NB4 (cell line): ENCODE measurements around the gene TEAD1.
"Not testable (repeated sequence)": the region's sequence is repeated elsewhere in the genome, so short reads cannot be mapped to it uniquely, and the experiment has no call there.

ENCODE experiments used
- DNase-seq: peaks from one replicate; pipeline ENCODE4 v3.0.0; 2010; ENCODE audit warnings: low read depth
- H3K4me3 ChIP-seq: one replicate; pipeline ENCODE4 v1.5.1; 2011; ENCODE audit warnings: mild to moderate bottlenecking, low read depth, low read length, moderate library complexity
- MAX ChIP-seq: IDR thresholded peaks from 2 replicates; pipeline ENCODE4 v1.6.1; 2011; ENCODE audit warnings: low read depth, low read length
- MYC ChIP-seq: IDR thresholded peaks from 2 replicates; pipeline ENCODE4 v1.6.1; 2011; ENCODE audit warnings: low read depth, low read length
- POLR2A ChIP-seq: IDR thresholded peaks from 2 replicates; pipeline ENCODE4 v1.6.1; 2011; ENCODE audit warnings: mild to moderate bottlenecking; ENCODE audit not compliant: insufficient read length; ENCODE audit errors: extremely low read depth
- TF ChIP-seq, protein P1 (sequence below): IDR thresholded peaks from one replicate; pipeline ENCODE4 v1.5.1; 2012; ENCODE audit warnings: low read depth, low read length

Gene TEAD1

GRCh38 chr11:12754582-12755234, 80.5 kb downstream of the TEAD1 start:
- TF ChIP-seq, protein P1, sequence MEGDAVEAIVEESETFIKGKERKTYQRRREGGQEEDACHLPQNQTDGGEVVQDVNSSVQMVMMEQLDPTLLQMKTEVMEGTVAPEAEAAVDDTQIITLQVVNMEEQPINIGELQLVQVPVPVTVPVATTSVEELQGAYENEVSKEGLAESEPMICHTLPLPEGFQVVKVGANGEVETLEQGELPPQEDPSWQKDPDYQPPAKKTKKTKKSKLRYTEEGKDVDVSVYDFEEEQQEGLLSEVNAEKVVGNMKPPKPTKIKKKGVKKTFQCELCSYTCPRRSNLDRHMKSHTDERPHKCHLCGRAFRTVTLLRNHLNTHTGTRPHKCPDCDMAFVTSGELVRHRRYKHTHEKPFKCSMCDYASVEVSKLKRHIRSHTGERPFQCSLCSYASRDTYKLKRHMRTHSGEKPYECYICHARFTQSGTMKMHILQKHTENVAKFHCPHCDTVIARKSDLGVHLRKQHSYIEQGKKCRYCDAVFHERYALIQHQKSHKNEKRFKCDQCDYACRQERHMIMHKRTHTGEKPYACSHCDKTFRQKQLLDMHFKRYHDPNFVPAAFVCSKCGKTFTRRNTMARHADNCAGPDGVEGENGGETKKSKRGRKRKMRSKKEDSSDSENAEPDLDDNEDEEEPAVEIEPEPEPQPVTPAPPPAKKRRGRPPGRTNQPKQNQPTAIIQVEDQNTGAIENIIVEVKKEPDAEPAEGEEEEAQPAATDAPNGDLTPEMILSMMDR = no peak
- no peak for TF ChIP-seq POLR2A
- TF ChIP-seq MAX = no peak
- TF ChIP-seq MYC = no peak
- DNase-seq = no peak
- no peak overlapping the region for H3K4me3 ChIP-seq

- no peak for DNase-seq
- TF ChIP-seq MYC = no peak
- TF ChIP-seq MAX = no peak
- TF ChIP-seq, protein P1 = no peak
- no peak for TF ChIP-seq POLR2A
- no peak overlapping the region for H3K4me3 ChIP-seq
Observed at GRCh38 chr11:12755510-12756453, 81.6 kb downstream of the TEAD1 start.

- H3K4me3 ChIP-seq = no peak overlapping the region
- no peak for DNase-seq
- TF ChIP-seq MAX (no peak), MYC (no peak), POLR2A (no peak)
- TF ChIP-seq, protein P1 = no peak
Observed at GRCh38 chr11:12756454-12756806, 82.2 kb downstream of the TEAD1 start.

- no peak overlapping the region for H3K4me3 ChIP-seq
- TF ChIP-seq MAX (no peak), MYC (no peak), POLR2A (no peak)
- TF ChIP-seq, protein P1 = no peak
- no peak for DNase-seq
Observed at GRCh38 chr11:12756867-12757266, 82.6 kb downstream of the TEAD1 start.

- TF ChIP-seq MAX = no peak
- no peak for TF ChIP-seq MYC
- TF ChIP-seq, protein P1 = no peak
- TF ChIP-seq POLR2A = no peak
- DNase-seq = no peak
- no peak overlapping the region for H3K4me3 ChIP-seq
Observed at GRCh38 chr11:12757416-12757815, 83.2 kb downstream of the TEAD1 start.

DNA sequence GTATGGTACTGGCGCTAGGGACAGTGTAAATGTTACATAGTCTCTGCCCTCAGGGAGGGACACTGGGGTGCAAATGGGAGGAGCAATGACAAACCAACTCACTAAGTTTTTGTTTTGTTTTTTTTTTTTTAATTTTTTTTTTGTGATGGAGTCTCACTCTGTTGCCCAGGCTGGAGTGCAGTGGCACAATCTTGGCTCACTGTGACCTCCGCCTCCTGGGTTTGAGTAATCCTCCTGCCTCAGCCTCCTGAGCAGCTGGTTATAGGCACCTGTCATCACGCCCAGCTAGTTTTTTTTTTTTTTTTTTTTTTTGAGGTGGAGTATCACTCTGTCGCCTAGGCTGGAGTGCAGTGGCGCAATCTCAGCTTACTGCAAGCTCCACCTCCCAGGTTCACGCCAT, 83.9 kb downstream of the TEAD1 start:
- H3K4me3 ChIP-seq, DNase-seq: not testable (repeated sequence)
